GM18526 (cell line): ENCODE results near the gene CENPC.
A peak's percentile ranks its signal among the peaks of the same experiment; 100 is the strongest.

Experiments used
- POLR2A ChIP-seq: IDR thresholded peaks from 3 replicates; pipeline ENCODE4 v1.6.1; 2011; ENCODE audit not compliant: insufficient read length; ENCODE audit errors: extremely low read depth

Gene CENPC

DNA sequence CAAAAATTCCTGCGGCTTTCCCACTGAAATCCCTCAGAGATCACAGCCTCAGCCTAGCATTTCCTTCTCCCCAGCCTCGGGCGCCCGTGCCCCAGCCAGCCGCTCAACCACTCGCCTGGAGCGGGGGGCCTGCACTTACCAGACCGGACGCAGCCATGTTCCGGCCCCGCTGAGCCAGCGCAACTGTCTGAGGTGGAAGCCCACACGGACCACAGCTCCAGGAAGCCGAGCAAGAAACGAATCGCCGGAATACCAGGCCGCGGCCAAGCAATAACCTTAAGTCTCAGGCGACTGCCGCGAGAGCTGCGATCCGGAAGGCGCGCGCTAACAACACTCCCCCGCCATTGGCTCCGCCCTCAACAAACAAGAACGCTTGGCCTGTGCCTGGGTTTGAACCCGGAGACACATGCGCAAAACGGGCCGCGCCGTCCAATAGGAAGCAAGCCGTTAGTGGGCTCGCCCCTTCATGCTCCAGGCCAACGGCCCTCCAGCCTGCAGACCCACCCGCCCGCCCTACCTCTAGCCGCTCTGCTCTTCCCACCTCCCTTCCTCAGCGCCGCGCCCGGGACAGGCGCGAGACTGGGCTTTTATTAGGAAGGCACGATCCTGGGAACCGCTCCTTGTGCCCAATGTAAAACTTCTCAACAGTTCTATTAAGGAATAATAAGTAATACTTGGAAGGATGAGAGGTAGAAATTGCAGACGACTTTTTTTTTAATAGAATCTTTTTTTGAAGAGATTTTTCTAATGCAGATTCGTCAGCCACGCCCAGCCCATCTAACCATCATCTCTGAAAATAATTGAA lies at the start of gene CENPC:
TSS of gene CENPC (minus strand) at position 305 of the 805 bp plus-strand sequence. CDS start at position 157, 148 bp downstream.
- TF ChIP-seq POLR2A = peak; percentile 95

- no peak for TF ChIP-seq POLR2A
Measured at GRCh38 chr4:67593741-67594175, 48.5 kb upstream of the CENPC start.

DNA sequence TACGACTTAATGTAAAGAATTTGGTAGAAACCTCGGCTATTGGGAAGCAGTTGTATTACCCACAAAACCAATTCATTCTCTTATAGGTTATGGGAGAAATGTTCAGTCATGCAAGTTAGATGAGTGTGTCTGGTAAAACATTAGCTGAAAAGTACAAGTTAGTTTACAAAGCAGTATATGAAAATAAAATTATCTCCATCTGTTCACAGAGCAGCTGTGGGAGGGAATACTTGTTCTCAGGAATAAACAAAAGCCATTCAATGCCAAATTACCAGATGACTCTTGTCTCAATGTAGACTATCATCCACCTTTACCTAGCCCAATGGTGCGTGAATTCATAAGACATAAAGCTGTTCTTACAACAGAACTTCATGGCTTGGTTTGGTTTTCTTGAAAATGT lies 41.9 kb upstream of the CENPC start:
- TF ChIP-seq POLR2A = no peak

DNA sequence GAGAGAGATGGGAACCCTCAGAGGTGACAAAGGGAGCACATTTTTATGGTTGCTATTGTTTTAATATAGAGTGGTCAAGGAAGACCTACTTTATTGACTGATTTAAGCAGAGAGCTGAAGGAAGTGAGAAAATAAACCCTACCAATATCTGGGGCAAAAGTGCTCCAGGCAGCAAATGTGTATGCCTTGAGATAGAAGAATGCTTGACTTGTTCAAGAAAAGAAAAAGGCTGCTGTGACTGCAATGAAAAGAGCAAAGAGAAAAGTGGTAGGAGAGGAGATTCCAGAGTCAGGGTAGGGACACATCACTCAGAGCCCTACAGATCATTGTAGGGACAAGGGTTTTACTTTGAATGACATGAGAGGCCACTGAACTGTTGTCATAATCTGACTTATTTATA lies 39.2 kb upstream of the CENPC start:
- no peak for TF ChIP-seq POLR2A

- no peak for TF ChIP-seq POLR2A
Measured at GRCh38 chr4:67581913-67582312, 36.6 kb upstream of the CENPC start.

GRCh38 chr4:67581208-67581857 lies 36.0 kb upstream of the CENPC start:
- TF ChIP-seq POLR2A = no peak

- no peak for TF ChIP-seq POLR2A
Measured at GRCh38 chr4:67580577-67580976, 35.3 kb upstream of the CENPC start.

DNA sequence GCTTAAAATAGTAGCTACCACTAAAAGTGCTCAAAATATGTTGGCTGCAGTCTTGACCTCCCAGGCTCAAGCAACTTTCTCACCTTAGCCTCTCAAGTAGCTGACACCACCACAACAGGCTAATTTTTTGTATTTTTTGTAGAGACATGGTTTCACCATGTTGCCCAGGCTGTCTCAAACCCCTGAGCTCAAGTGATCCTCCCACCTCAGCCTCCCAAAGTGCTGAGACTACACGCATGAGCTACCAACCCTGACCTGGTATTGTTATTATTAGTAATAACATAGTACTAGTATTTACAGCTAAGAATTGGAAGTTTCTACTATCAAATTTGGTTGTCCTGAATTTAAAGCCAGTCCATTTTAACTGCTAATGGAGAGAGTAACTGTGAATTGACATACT lies 31.2 kb upstream of the CENPC start:
- TF ChIP-seq POLR2A = no peak

DNA sequence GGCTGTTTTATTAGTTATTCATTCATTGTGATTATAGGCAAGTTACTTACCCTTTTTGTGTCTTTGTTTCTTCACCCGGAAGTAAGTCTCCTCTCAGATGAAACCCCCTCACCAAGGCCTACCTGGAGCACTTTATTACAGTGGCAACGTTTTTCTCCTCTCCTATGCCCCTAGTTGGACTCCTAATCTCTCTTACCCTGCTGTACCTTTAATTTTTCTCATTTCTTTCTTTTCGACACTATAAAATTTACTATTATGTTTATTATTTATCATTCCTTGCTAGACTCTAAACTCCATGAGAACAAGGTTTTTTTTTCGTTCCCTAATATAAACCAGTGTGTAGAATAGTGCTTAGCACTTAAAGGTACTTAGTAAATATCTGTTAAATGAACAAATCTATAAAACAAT lies 30.8 kb upstream of the CENPC start:
- no peak for TF ChIP-seq POLR2A

- no peak for TF ChIP-seq POLR2A
Measured at GRCh38 chr4:67575232-67576058, 30.1 kb upstream of the CENPC start.

DNA sequence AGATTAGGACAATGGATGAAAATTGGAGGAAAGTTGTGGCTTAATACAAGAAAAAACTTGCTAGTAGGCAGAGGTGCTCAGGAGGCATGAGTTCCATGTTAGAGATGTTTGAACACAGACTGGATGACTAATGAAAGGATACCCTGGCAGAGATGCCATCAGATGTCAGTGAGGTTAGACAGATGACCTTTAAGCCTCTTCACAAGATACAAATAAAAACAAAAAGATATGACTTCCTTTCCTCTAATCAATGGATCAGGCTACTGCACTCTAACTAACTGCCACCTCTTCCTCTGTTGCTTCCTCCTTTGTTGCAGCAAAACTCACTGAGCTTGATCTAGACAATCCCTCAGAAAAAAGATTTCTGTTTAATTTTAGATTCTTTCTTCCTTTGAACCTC lies 27.9 kb upstream of the CENPC start:
- no peak for TF ChIP-seq POLR2A

- TF ChIP-seq POLR2A = no peak
Measured at GRCh38 chr4:67571975-67572374, 26.7 kb upstream of the CENPC start.

DNA sequence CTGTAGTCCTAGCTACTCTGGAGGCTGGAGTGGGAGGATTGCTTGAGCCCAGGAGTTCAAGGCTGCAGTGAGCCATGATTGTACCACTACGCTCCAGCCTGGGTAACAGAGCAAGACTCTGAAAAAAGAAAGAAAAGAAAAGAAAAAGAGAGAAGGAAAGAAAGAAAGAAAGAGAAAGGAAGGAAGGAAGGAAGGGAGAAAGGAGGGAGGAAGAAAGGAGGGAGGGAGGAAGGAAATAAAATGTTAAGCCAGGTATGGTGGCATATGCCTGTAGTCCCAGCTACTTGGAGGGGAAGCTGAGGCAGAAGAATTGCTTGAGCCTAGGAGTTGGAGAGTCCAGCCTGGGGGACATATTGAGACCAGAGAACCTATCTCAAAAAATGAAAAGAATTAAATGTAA lies 25.2 kb upstream of the CENPC start:
- no peak for TF ChIP-seq POLR2A

DNA sequence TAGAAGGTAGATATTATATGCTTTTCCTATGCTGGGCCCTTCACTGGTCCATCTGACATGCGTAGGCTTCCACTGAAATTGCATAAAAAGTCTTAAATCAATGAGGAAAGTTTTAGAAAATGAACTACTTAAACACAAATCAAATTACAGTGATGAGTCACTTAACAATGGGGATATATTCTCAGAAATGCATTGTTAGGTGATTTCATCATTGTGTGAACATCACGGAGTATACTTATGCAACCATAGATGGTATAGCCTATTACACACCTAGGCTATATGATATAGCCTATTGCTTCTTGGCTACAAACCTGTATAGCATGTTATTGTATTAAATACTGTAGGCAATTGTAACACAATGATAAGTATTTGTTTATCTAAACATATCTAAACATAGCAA lies 23.5 kb upstream of the CENPC start:
- TF ChIP-seq POLR2A = no peak

- no peak for TF ChIP-seq POLR2A
Measured at GRCh38 chr4:67566335-67566734, 21.0 kb upstream of the CENPC start.

DNA sequence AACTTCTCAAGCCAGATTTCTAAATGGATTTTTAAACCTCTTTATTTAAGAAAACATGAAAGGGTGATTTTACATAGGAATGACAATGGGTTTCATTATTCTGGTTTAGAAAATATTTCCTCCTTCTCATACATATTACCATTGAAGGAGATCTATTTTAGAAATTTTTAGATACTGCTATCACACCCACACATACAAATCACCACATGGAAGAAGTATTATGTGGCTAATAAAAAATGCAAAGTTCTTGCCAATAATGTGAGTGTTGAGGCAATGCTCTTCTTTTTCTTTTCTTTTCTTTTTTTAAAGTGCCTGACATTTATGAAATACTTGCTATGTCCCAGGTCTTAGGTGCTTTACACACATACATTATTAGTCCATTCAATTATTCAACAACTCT lies 20.0 kb upstream of the CENPC start:
- no peak for TF ChIP-seq POLR2A
